ENCODE data around the gene CDHR3.

- TF ChIP-seq, protein P1, sequence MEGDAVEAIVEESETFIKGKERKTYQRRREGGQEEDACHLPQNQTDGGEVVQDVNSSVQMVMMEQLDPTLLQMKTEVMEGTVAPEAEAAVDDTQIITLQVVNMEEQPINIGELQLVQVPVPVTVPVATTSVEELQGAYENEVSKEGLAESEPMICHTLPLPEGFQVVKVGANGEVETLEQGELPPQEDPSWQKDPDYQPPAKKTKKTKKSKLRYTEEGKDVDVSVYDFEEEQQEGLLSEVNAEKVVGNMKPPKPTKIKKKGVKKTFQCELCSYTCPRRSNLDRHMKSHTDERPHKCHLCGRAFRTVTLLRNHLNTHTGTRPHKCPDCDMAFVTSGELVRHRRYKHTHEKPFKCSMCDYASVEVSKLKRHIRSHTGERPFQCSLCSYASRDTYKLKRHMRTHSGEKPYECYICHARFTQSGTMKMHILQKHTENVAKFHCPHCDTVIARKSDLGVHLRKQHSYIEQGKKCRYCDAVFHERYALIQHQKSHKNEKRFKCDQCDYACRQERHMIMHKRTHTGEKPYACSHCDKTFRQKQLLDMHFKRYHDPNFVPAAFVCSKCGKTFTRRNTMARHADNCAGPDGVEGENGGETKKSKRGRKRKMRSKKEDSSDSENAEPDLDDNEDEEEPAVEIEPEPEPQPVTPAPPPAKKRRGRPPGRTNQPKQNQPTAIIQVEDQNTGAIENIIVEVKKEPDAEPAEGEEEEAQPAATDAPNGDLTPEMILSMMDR (IDR thresholded peaks at IDR 0.05; ENCODE audit: low read depth, low read length, missing input control), result no peak
- TF ChIP-seq NR2F2 (IDR thresholded peaks at IDR 0.05), result no peak
These were observed 38.1 kb upstream of the CDHR3 start for GRCh38 chr7:105924945-105925344.

All from liver (tissue), 3 donors.